HG03095 (cell line): ENCODE data around the gene CFC1B.
"Not testable (repeated sequence)": the region's sequence is repeated elsewhere in the genome, so short reads cannot be mapped to it uniquely, and the experiment has no call there.

Experiments used
- ATAC-seq: cut with Tn5 transposase; IDR thresholded peaks from one replicate; pipeline ENCODE4 v1.9.1; 2021; ENCODE audit warnings: moderate library complexity; ENCODE audit not compliant: unreplicated experiment

Gene CFC1B

GRCh38 chr2:130556441-130556840 is 35.4 kb downstream of the CFC1B start:
- not testable (repeated sequence) for ATAC-seq

DNA sequence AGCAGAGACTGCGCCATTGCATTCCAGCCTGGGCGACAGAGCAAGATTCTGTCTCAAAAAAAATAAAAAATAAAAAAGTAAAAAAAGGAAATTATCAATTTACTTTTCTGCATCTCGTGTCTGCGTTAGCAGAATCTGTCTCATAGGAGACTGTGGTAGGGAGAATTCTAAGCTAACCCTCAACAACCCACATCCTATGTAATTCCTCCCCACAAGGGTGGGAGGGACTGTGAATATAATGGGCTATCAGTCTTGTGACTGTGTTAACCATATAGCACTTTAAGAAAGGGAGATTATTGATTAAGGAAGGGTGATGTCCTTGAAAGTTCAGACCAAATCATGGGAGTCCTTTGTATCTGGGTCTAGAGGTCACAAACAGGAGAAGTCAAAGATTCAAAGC is 45.1 kb downstream of the CFC1B start:
- not testable (repeated sequence) for ATAC-seq

DNA sequence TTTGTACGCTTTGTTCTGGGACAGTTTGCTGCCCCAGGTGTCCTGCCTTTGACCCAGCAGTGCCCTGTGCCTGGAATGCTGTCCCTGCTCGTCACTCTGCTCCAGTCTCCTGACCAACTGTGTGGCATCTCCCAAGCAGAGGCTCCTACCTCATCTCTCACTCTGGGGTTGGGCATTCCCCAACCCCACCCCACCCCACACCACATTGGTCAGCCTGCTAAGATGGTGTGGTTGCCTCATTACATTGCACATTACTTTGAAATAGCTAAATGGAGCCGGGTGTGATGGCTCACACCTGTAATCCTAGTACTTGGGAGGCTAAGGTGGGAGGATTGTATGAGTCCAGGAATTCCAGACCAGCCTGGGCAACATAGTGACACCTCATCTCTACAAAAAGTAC is 50.9 kb downstream of the CFC1B start:
- ATAC-seq: not testable (repeated sequence)

GRCh38 chr2:130574230-130574629 is 53.2 kb downstream of the CFC1B start:
- not testable (repeated sequence) for ATAC-seq

DNA sequence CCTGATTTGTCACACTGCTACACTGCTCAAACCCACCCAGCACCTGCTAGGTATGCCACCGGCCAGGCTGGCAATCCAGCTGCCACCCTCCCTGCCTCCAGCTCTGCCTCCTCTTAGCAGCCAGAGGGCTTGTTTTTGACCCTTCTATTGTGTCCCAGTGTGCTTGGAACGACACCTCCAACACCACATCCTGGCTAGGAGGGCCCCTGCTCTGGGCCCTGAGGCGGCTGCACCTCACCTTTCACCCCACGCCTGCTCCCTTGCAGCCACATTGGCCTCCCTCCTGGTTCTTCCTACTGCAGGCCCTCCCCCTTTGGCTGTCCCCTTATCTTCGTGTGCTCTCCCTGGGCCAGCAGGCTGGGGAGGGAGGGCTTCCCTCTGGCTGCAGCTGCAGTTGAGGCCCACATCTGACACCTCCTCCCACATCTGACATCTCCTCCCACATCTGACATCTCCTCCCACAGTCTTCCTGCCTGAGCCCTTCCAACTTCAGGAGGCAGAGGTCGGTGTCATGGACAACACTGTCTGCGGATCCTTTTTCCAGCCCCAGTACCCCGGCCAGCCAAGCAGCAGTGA is 55.3 kb downstream of the CFC1B start:
- ATAC-seq: not testable (repeated sequence)

- not testable (repeated sequence) for ATAC-seq
These were observed 56.5 kb downstream of the CFC1B start for GRCh38 chr2:130577559-130577958.
